ENCODE measurements around the gene TUBB4B.
A peak's percentile ranks its signal among the peaks of the same experiment; 100 is the strongest.

The TUBB4B gene

DNA sequence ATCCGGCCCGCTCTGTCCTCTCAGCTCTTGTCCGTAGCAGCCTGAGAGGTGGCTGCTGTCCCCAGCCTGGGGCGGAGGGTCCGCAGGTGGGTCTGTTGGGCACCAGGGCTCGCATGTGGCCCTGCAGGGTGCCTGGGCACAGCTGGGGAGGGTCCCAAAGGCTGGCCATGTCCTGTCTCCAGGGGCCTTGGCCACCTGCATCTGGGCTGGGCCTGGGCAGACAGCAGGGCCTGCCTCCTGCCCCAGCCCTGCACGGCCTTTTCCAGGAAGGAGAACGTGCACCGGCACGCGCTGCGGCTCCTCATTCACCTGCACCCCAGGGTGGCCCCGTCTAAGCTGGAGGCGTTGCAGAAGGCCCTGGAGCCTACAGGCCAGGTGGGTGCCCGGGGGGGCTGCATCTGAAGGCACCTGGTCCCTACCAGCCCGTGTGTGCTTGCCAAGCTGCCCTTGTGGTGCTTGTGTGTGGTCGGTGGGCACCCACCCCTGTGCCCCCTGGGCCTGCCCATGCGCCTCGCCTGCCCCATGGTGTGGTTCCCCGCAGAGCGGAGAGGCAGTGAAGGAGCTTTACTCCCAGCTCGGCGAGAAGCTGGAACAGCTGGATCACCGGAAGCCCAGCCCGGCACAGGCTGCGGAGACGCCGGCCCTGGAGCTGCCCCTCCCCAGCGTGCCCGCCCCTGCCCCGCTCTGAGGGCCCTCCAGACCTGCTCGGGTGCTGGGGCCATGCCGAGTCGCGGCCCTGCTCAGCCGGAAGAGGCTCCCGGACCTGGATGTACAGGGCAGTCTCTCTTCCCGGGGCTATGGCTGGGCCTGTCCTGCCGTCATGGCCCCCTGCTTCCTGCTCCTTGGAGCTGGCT is 31.4 kb downstream of the TUBB4B start:
- no peak overlapping the region for H3K4me3 ChIP-seq (ENCODE audit: low read depth, low read length)
- H3K18ac ChIP-seq (ENCODE audit: low read length), result no peak overlapping the region
- H3K27ac ChIP-seq (ENCODE audit: low read depth, low read length), result no peak overlapping the region
- H2BK120ac ChIP-seq (ENCODE audit: insufficient read depth, low read length, poor library complexity), result no peak overlapping the region
- H3K9ac ChIP-seq (ENCODE audit: low read length), result no peak overlapping the region
- H3K79me1 ChIP-seq (ENCODE audit: low read length), result peaks cover 3% of the 10 kb centered on the region
- H3K23ac ChIP-seq (ENCODE audit: low read length), result no peak overlapping the region
- no peak overlapping the region for H4K91ac ChIP-seq (ENCODE audit: low read depth, low read length)
- H4K8ac ChIP-seq (ENCODE audit: low read depth, low read length), result no peak overlapping the region
- no peak overlapping the region for H4K12ac ChIP-seq (ENCODE audit: low read depth, low read length)
- no peak overlapping the region for H2BK12ac ChIP-seq (ENCODE audit: low read length)
- no peak overlapping the region for H2AFZ ChIP-seq (ENCODE audit: insufficient read depth, low read length, poor library complexity)
- no peak for DNase-seq
- no peak overlapping the region for H2AK5ac ChIP-seq (ENCODE audit: low read length)
- H3K4ac ChIP-seq (ENCODE audit: low read depth, low read length), result no peak overlapping the region
- H3K4me2 ChIP-seq (ENCODE audit: low read length), result no peak overlapping the region
- H2BK5ac ChIP-seq (ENCODE audit: low read depth, low read length, poor library complexity), result no peak overlapping the region
- H3K27me3 ChIP-seq (ENCODE audit: insufficient read depth, low read length), result no peaks in the 10 kb centered on the region
- no peaks in the 10 kb centered on the region for H3K79me2 ChIP-seq (ENCODE audit: control insufficient read depth, insufficient read depth, low read length, poor library complexity)
- H3K9me3 ChIP-seq (ENCODE audit: insufficient read depth, low read depth, low read length), result no peaks in the 10 kb centered on the region
- H3K36me3 ChIP-seq (ENCODE audit: control insufficient read depth in 1 of 2, insufficient read depth in 2 of 2, low read length in 2 of 2), result peaks cover 55 to 57% of the 10 kb centered on the region in 2 experiments
- peaks cover 11% of the 10 kb centered on the region in 2 experiments for H3K4me1 ChIP-seq (ENCODE audit: control insufficient read depth in 1 of 2, insufficient read depth in 2 of 2, low read length in 2 of 2)
- no CpG with 5 or more reads among the region's 39 CpGs for WGBS (ENCODE audit: extremely low coverage, insufficient coverage, insufficient read length)
- H3K14ac ChIP-seq (ENCODE audit: low read length), result no peak overlapping the region

DNA sequence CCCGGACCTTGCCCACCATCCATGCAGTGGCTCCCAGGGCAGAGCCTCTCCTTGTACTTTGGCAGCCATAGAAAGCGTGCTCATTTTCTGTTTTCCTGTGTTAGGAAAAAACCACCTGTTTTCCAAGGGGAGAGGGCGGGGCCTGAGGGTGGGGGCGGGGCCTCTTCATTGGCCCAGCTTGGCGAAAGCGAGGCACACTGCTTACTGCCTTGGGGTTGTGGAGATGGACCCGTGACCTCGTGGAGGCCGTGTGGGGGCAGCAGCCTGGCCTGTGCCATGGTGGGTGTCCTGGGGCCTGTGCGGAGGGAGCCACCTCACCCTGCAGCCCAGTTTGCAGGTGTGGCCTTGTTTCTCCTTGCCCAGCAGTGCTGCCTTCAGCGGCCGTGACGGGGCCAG is 32.0 kb downstream of the TUBB4B start:
- H2BK5ac ChIP-seq (ENCODE audit: low read depth, low read length, poor library complexity), result no peak overlapping the region
- H3K27ac ChIP-seq (ENCODE audit: low read depth, low read length), result no peak overlapping the region
- H4K8ac ChIP-seq (ENCODE audit: low read depth, low read length), result no peak overlapping the region
- H3K4me1 ChIP-seq (ENCODE audit: control insufficient read depth in 1 of 2, insufficient read depth in 2 of 2, low read length in 2 of 2), result peaks cover 11 to 13% of the 10 kb centered on the region in 2 experiments
- H3K18ac ChIP-seq (ENCODE audit: low read length), result no peak overlapping the region
- peaks cover 3% of the 10 kb centered on the region for H3K79me2 ChIP-seq (ENCODE audit: control insufficient read depth, insufficient read depth, low read length, poor library complexity)
- H4K91ac ChIP-seq (ENCODE audit: low read depth, low read length), result no peak overlapping the region
- H3K4me2 ChIP-seq (ENCODE audit: low read length), result no peak overlapping the region
- no peak overlapping the region for H2BK12ac ChIP-seq (ENCODE audit: low read length)
- H3K9ac ChIP-seq (ENCODE audit: low read length), result no peak overlapping the region
- WGBS (ENCODE audit: extremely low coverage, insufficient coverage, insufficient read length), result no CpG with 5 or more reads among the region's 13 CpGs
- H3K4ac ChIP-seq (ENCODE audit: low read depth, low read length), result no peak overlapping the region
- no peaks in the 10 kb centered on the region for H3K9me3 ChIP-seq (ENCODE audit: insufficient read depth, low read depth, low read length)
- H3K14ac ChIP-seq (ENCODE audit: low read length), result no peak overlapping the region
- no peak overlapping the region for H2BK120ac ChIP-seq (ENCODE audit: insufficient read depth, low read length, poor library complexity)
- H3K79me1 ChIP-seq (ENCODE audit: low read length), result peaks cover 8% of the 10 kb centered on the region
- no peak overlapping the region for H3K23ac ChIP-seq (ENCODE audit: low read length)
- no peaks in the 10 kb centered on the region for H3K27me3 ChIP-seq (ENCODE audit: insufficient read depth, low read length)
- H4K12ac ChIP-seq (ENCODE audit: low read depth, low read length), result no peak overlapping the region
- H2AK5ac ChIP-seq (ENCODE audit: low read length), result no peak overlapping the region
- DNase-seq, result no peak
- H2AFZ ChIP-seq (ENCODE audit: insufficient read depth, low read length, poor library complexity), result no peak overlapping the region
- no peak overlapping the region for H3K4me3 ChIP-seq (ENCODE audit: low read depth, low read length)
- peaks cover 49 to 53% of the 10 kb centered on the region in 2 experiments for H3K36me3 ChIP-seq (ENCODE audit: control insufficient read depth in 1 of 2, insufficient read depth in 2 of 2, low read length in 2 of 2)

DNA sequence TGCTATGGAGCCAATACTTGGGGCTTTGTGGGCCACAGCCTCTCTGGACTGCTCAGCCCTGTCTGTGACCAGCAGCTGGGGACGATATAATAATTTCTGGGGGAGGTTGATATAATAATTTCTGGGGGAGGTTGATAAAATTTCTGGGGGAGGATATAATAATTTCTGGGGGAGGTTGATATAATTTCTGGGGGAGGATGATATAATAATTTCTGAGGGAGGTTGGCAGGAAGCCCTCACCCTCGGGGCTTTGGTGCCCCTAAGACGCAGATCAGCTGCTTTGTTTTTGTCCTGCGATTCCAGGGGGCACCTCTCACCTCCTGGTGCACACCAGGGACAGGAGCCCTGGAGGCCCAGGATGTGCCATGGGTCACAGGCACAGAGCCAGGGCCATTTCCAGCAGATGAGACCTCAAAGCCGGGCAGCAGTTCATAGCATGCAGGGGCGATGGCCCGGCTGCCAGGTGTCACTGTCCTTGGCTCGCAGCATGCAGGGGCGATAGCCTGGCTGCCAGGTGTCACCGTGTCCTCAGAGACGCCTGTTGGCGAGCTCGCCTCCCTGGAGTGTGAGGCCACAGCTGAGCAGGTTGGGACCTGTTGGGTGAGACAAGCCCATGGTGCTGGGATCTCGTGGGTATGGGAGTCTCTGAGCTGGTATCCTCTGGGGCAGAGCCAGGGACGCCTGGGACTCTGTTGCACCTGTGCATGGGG is 32.7 kb downstream of the TUBB4B start:
- Histone ChIP-seq H3K4me2 (ENCODE audit: low read length) (no peak overlapping the region), H3K27ac (ENCODE audit: low read depth, low read length) (no peak overlapping the region), H3K18ac (ENCODE audit: low read length) (no peak overlapping the region), H3K4me1 (ENCODE audit: control insufficient read depth in 1 of 2, insufficient read depth in 2 of 2, low read length in 2 of 2) (peaks cover 14 to 17% of the 10 kb centered on the region in 2 experiments), H2BK120ac (ENCODE audit: insufficient read depth, low read length, poor library complexity) (no peak overlapping the region), H2BK12ac (ENCODE audit: low read length) (no peak overlapping the region), H3K36me3 (ENCODE audit: control insufficient read depth in 1 of 2, insufficient read depth in 2 of 2, low read length in 2 of 2) (peaks cover 46 to 51% of the 10 kb centered on the region in 2 experiments), H4K12ac (ENCODE audit: low read depth, low read length) (no peak overlapping the region), H3K23ac (ENCODE audit: low read length) (no peak overlapping the region), H3K9me3 (ENCODE audit: insufficient read depth, low read depth, low read length) (no peaks in the 10 kb centered on the region), H3K9ac (ENCODE audit: low read length) (no peak overlapping the region), H2AFZ (ENCODE audit: insufficient read depth, low read length, poor library complexity) (no peak overlapping the region), H3K4me3 (ENCODE audit: low read depth, low read length) (peak overlapping the region; percentile 21), H3K4ac (ENCODE audit: low read depth, low read length) (no peak overlapping the region), H2BK5ac (ENCODE audit: low read depth, low read length, poor library complexity) (no peak overlapping the region), H3K79me1 (ENCODE audit: low read length) (peaks cover 11% of the 10 kb centered on the region), H3K14ac (ENCODE audit: low read length) (no peak overlapping the region), H4K8ac (ENCODE audit: low read depth, low read length) (no peak overlapping the region), H2AK5ac (ENCODE audit: low read length) (no peak overlapping the region), H3K79me2 (ENCODE audit: control insufficient read depth, insufficient read depth, low read length, poor library complexity) (peaks cover 5% of the 10 kb centered on the region), H4K91ac (ENCODE audit: low read depth, low read length) (no peak overlapping the region), H3K27me3 (ENCODE audit: insufficient read depth, low read length) (no peaks in the 10 kb centered on the region)
- DNase-seq, result no peak
- no CpG with 5 or more reads among the region's 15 CpGs for WGBS (ENCODE audit: extremely low coverage, insufficient coverage, insufficient read length)

DNA sequence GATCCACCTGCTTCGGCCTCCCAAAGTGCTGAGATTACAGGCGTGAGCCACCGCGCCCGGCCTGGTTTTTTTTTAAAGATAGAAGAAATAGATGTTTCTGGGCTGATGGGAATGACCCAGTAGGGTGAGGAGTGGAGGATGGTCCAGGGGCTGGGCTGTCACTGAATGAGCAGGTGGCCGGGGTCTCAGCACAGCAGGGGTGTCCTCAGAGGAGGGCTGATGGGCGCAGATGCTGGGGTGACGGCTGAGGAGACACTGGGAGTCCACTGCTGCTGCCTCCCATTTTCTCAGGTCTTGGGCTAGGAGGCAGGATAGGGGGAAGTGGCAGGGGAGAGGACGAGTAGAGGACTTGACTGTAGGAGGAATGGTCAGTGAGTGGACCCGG is 34.1 kb downstream of the TUBB4B start:
- Histone ChIP-seq H3K4ac (ENCODE audit: low read depth, low read length) (no peak overlapping the region), H3K9me3 (ENCODE audit: insufficient read depth, low read depth, low read length) (peaks cover 12% of the 10 kb centered on the region), H3K36me3 (ENCODE audit: control insufficient read depth in 1 of 2, insufficient read depth in 2 of 2, low read length in 2 of 2) (peaks cover 48 to 52% of the 10 kb centered on the region in 2 experiments), H3K14ac (ENCODE audit: low read length) (no peak overlapping the region), H2AK5ac (ENCODE audit: low read length) (no peak overlapping the region), H3K18ac (ENCODE audit: low read length) (no peak overlapping the region), H4K91ac (ENCODE audit: low read depth, low read length) (no peak overlapping the region), H3K27ac (ENCODE audit: low read depth, low read length) (no peak overlapping the region), H2BK5ac (ENCODE audit: low read depth, low read length, poor library complexity) (no peak overlapping the region), H3K4me3 (ENCODE audit: low read depth, low read length) (no peak overlapping the region), H3K79me2 (ENCODE audit: control insufficient read depth, insufficient read depth, low read length, poor library complexity) (peaks cover 5% of the 10 kb centered on the region), H2BK12ac (ENCODE audit: low read length) (no peak overlapping the region), H3K9ac (ENCODE audit: low read length) (no peak overlapping the region), H3K79me1 (ENCODE audit: low read length) (peaks cover 11% of the 10 kb centered on the region), H3K23ac (ENCODE audit: low read length) (no peak overlapping the region), H2BK120ac (ENCODE audit: insufficient read depth, low read length, poor library complexity) (no peak overlapping the region), H2AFZ (ENCODE audit: insufficient read depth, low read length, poor library complexity) (no peak overlapping the region), H4K12ac (ENCODE audit: low read depth, low read length) (no peak overlapping the region), H3K4me2 (ENCODE audit: low read length) (no peak overlapping the region), H3K4me1 (ENCODE audit: control insufficient read depth in 1 of 2, insufficient read depth in 2 of 2, low read length in 2 of 2) (peaks cover 16 to 19% of the 10 kb centered on the region in 2 experiments), H3K27me3 (ENCODE audit: insufficient read depth, low read length) (no peaks in the 10 kb centered on the region), H4K8ac (ENCODE audit: low read depth, low read length) (no peak overlapping the region)
- DNase-seq, result no peak
- WGBS (ENCODE audit: extremely low coverage, insufficient coverage, insufficient read length), result no CpG with 5 or more reads among the region's 10 CpGs
